Adipocyte (in vitro differentiated cells): ENCODE measurements around the gene SLC9A3.

Source experiments
- DNase-seq: peaks from one replicate; pipeline ENCODE4 v3.0.0-alpha.2; 2015; ENCODE audit warnings: low read depth
- H3K27me3 ChIP-seq: replicated peaks from 2 replicates; pipeline ENCODE4 v1.7.0; 2013; ENCODE audit warnings: mild to moderate bottlenecking, low read length, moderate library complexity; ENCODE audit not compliant: control insufficient read depth, insufficient read depth
- H3K36me3 ChIP-seq: 2 replicates; pipeline ENCODE4 v1.7.0; 2013; ENCODE audit warnings: low read length, mild to moderate bottlenecking, moderate library complexity; ENCODE audit not compliant: control insufficient read depth, insufficient read depth, severe bottlenecking
- H3K4me1 ChIP-seq: 2 replicates; pipeline ENCODE4 v1.7.0; 2013; ENCODE audit warnings: mild to moderate bottlenecking, low read length, moderate library complexity; ENCODE audit not compliant: control insufficient read depth, insufficient read depth
- H3K4me3 ChIP-seq: 2 replicates; pipeline ENCODE4 v1.7.0; 2013; ENCODE audit warnings: mild to moderate bottlenecking, low read length, moderate library complexity
- H3K9ac ChIP-seq: 2 replicates; pipeline ENCODE4 v1.7.0; 2013; ENCODE audit warnings: mild to moderate bottlenecking, low read length, moderate library complexity
- H3K9me3 ChIP-seq: 2 replicates; pipeline ENCODE4 v1.7.0; 2013; ENCODE audit warnings: mild to moderate bottlenecking, low read length, moderate library complexity; ENCODE audit not compliant: control insufficient read depth

The SLC9A3 gene

DNA sequence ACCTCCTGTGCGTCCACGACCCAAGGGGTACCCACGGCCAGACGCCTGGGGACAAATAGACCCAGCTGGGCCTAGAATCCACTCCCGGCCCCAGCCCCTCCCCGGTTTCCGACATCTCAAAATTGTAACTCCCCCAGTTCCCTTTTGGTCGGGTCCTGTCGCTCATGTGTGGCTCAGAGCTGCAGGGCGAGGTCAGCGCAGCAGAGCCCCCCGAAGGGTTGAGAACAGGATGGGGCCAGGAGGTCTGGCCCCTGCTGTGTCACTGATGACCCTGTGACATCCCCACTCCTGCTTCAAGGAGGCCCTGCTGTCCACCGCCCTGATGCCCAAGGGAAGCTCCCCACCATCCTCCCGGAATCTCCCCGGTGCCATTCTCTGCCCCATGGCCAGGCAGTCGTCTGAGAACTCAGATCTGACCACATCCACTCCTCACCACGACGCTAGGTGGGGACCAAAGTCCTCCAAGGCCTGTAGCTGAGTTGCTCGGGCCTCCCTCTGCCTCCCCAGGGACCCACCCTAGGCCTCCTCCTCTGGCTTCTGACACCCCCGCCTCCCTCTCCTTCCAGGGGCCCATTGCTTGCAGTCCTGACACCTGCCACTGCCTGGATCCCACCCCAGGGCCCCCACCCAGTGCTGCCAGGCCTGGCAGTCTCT, 3.9 kb downstream of the SLC9A3 start:
- Histone ChIP-seq H3K27me3 (peaks cover 61% of the 10 kb centered on the region), H3K36me3 (no peaks in the 10 kb centered on the region), H3K4me3 (no peak overlapping the region), H3K9me3 (peaks cover 2% of the 10 kb centered on the region), H3K9ac (no peak overlapping the region), H3K4me1 (no peaks in the 10 kb centered on the region)
- no peak for DNase-seq

DNA sequence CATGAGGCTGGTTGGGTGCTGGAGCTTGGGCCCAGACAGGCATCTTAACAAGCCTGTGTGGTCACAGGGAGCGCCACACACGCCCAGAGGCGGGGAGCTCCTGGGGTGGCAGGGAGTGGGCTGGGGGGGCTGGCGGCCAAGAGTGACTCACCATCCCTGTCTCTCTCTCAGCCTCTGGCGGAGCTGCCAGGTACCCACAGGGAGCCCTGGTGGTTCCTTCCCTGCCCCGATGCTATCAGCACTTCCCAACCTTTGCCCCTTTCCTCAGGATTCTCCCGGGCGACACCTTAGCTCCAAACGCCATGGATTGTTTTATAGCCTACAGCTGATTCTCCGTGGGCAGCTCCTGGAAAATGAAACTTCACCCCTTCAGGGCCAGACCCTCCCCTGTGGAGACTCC, 5.5 kb downstream of the SLC9A3 start:
- Histone ChIP-seq H3K36me3 (no peaks in the 10 kb centered on the region), H3K4me1 (no peaks in the 10 kb centered on the region), H3K27me3 (peaks cover 68% of the 10 kb centered on the region), H3K9ac (no peak overlapping the region), H3K9me3 (peaks cover 2% of the 10 kb centered on the region), H3K4me3 (no peak overlapping the region)
- DNase-seq: no peak

DNA sequence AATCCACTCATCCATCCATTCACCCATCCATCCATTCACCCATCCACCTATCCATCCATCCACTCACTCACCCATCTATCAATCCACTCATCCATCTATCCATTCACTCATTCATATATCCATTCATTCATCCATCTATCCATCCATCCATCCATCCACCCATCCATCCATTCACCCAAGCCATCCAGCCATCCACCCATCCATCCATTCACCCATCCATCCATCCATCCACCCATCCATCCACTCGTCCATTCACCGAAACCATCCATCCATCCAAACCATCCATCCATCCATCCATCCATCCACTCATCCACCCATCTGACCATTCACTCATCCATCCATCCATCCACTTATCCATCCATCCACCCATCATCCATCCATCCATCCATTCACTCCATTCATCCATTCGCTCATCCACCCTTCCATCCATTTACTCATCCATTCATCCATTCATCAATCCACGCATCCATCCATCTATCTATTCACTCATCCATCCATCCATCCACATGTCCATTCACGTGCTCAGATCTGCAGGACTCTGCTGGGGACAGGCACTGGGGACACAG, 6.6 kb downstream of the SLC9A3 start:
- Histone ChIP-seq H3K36me3 (no peaks in the 10 kb centered on the region), H3K9ac (no peak overlapping the region), H3K9me3 (peaks cover 2% of the 10 kb centered on the region), H3K4me3 (no peak overlapping the region), H3K27me3 (peaks cover 67% of the 10 kb centered on the region), H3K4me1 (no peaks in the 10 kb centered on the region)
- DNase-seq: no peak

GRCh38 chr5:516980-517379, 7.3 kb downstream of the SLC9A3 start:
- DNase-seq: no peak
- Histone ChIP-seq H3K36me3 (no peaks in the 10 kb centered on the region), H3K4me1 (no peaks in the 10 kb centered on the region), H3K9ac (no peak overlapping the region), H3K9me3 (peaks cover 2% of the 10 kb centered on the region), H3K4me3 (no peak overlapping the region), H3K27me3 (peaks cover 64% of the 10 kb centered on the region)

DNA sequence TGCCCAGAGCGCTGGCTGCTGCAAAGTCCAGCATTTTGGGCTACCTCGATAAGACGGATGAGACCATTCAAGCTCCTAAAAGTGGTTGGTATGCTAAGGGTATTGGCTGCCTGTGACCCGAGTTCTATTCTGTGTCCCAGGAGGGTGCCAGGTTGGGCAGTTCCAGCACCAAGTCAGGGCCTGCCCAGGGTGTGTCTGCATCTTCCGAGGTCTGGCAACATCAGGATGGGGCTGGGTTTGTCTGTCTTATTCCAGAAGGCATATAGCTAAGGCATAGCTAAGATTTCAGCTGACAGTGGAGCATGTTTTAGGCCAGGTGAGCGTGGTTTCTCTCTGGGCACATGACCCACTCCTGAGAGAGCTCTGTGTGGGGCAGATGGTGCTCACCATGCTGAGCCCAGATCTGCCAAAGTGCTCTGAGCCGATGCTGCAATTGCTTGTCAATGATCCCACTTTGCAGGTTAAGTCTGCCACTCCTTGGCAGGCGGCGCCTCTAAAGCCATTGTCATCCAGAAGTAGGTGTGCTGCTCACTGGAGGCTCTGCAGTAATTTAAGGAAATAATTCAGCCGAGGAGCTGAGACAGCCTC, 7.8 kb downstream of the SLC9A3 start:
- H3K36me3 ChIP-seq: no peaks in the 10 kb centered on the region
- H3K4me1 ChIP-seq: no peaks in the 10 kb centered on the region
- no peak overlapping the region for H3K9ac ChIP-seq
- no peak for DNase-seq
- peaks cover 2% of the 10 kb centered on the region for H3K9me3 ChIP-seq
- H3K27me3 ChIP-seq: peaks cover 61% of the 10 kb centered on the region
- no peak overlapping the region for H3K4me3 ChIP-seq

- Histone ChIP-seq H3K9ac (no peak overlapping the region), H3K36me3 (no peaks in the 10 kb centered on the region), H3K4me3 (no peak overlapping the region), H3K9me3 (peaks cover 2% of the 10 kb centered on the region), H3K27me3 (peaks cover 55% of the 10 kb centered on the region), H3K4me1 (no peaks in the 10 kb centered on the region)
- no peak for DNase-seq
Observed at GRCh38 chr5:515273-515836, 8.9 kb downstream of the SLC9A3 start.

- H3K9me3 ChIP-seq: peaks cover 2% of the 10 kb centered on the region
- H3K9ac ChIP-seq: no peak overlapping the region
- H3K4me1 ChIP-seq: no peaks in the 10 kb centered on the region
- H3K36me3 ChIP-seq: no peaks in the 10 kb centered on the region
- DNase-seq: no peak
- H3K4me3 ChIP-seq: no peak overlapping the region
- peaks cover 55% of the 10 kb centered on the region for H3K27me3 ChIP-seq
Observed at GRCh38 chr5:514673-515072, 9.6 kb downstream of the SLC9A3 start.

- H3K36me3 ChIP-seq: no peaks in the 10 kb centered on the region
- no peaks in the 10 kb centered on the region for H3K4me1 ChIP-seq
- DNase-seq: no peak
- peaks cover 2% of the 10 kb centered on the region for H3K9me3 ChIP-seq
- peaks cover 51% of the 10 kb centered on the region for H3K27me3 ChIP-seq
- no peak overlapping the region for H3K9ac ChIP-seq
- H3K4me3 ChIP-seq: no peak overlapping the region
Observed at GRCh38 chr5:514101-514485, 10.2 kb downstream of the SLC9A3 start.

DNA sequence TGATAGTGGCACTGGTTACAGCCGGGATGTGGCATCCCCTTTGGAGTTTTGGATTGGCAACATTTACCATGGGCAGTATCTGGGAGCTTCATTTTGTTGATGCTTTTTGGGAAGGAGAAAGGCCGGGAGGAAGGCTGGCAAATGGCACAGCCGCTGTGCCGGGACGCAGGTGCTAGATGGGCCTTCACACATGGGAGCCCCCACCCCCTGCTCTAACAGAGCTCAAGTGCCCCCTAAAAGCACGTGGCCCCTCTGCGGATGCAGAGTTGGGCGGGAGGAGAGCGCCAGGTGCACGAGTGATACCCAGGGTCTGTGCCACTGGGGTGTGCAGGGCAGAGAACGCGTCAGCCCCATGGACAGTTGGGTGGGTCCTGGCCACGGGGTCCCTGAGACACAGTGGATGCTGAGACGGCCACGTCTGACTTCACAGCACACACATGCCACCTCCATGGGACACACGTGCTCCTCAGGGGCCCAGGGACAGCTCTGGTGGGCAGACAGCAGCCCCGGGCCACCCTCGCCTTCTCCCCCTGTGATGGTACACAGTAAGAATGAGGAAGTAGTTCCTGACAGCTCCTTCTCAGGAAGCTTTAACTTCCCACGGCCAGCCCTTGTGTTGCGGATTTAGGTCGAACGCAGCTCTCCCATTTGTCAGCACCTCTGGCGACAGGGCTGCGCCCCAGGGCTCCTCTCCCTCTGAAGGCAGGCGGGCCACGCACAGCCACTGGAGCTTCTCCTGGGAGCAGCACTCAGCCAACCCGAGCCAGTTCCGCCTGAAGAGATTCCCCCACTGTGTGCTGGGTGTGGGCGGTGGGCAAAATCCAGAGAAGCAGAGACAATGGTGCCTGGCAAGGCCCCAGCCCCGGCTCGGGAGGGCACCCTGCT, 10.8 kb downstream of the SLC9A3 start:
- no peak overlapping the region for H3K4me3 ChIP-seq
- no peak for DNase-seq
- no peaks in the 10 kb centered on the region for H3K36me3 ChIP-seq
- peaks cover 47% of the 10 kb centered on the region for H3K27me3 ChIP-seq
- H3K4me1 ChIP-seq: no peaks in the 10 kb centered on the region
- no peak overlapping the region for H3K9ac ChIP-seq
- H3K9me3 ChIP-seq: peaks cover 2% of the 10 kb centered on the region

DNA sequence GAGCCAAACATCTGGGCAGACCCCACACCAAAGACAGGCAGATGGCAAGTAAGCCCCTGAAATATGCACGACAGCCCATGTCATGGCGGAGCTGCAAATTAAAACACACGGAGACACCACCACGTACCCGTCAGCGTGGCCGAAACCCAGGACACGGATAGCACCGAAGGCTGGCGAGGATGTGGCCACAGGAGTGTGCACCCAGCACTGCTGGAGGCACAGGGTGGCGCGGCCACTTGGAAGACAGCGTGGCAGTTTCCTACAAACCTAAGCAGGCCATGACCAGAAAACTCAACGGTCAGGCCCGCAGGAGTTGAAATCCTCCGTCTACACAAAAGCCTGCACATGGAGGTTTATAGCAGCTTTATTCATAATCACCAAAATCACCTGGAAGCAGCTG, 12.8 kb downstream of the SLC9A3 start:
- peaks cover 28% of the 10 kb centered on the region for H3K27me3 ChIP-seq
- no peak overlapping the region for H3K4me3 ChIP-seq
- DNase-seq: no peak
- H3K9ac ChIP-seq: no peak overlapping the region
- H3K9me3 ChIP-seq: no peaks in the 10 kb centered on the region
- H3K36me3 ChIP-seq: no peaks in the 10 kb centered on the region
- H3K4me1 ChIP-seq: no peaks in the 10 kb centered on the region

- Histone ChIP-seq H3K36me3 (no peaks in the 10 kb centered on the region), H3K4me3 (no peak overlapping the region), H3K27me3 (peaks cover 26% of the 10 kb centered on the region), H3K9me3 (no peaks in the 10 kb centered on the region), H3K4me1 (no peaks in the 10 kb centered on the region), H3K9ac (no peak overlapping the region)
- DNase-seq: no peak
Observed at GRCh38 chr5:510521-510920, 13.7 kb downstream of the SLC9A3 start.
